GM13977 (cell line): ENCODE results near the gene DEPP1.

Experiments used
- DNase-seq: peaks from one replicate; pipeline ENCODE4 v3.0.0; 2012; ENCODE audit warnings: low spot score
- CTCF ChIP-seq: IDR thresholded peaks from 2 replicates; pipeline ENCODE4 v1.5.1; 2012; ENCODE audit warnings: mild to moderate bottlenecking, control low read depth; ENCODE audit not compliant: insufficient read depth; ENCODE audit errors: extremely low read depth, missing control alignments
- in situ Hi-C: fragments of 300-500 bp; cut with MboI; formaldehyde crosslinking; loops from one replicate; pipeline ENCODE4 v1.12.0; 2022; ENCODE audit warnings: low sequenced_read_pairs, low pct_unique_long_range_greater_than_20kb, mixed read lengths, inconsistent platforms; ENCODE audit not compliant: unreplicated experiment

The DEPP1 gene

GRCh38 chr10:44928462-44928861 lies 50.1 kb downstream of the DEPP1 start:
- in situ Hi-C loops: no loop called here
- TF ChIP-seq CTCF: no peak
- DNase-seq: no peak

GRCh38 chr10:44927352-44927751 lies 51.3 kb downstream of the DEPP1 start:
- no peak for TF ChIP-seq CTCF
- in situ Hi-C loops: no loop called here
- DNase-seq: no peak

GRCh38 chr10:44926751-44927351 lies 51.8 kb downstream of the DEPP1 start:
- in situ Hi-C loops: no loop called here
- TF ChIP-seq CTCF: no peak
- DNase-seq: no peak
